HG03135 (cell line): ENCODE measurements around the gene ENAH.
"Not testable (repeated sequence)": the region's sequence is repeated elsewhere in the genome, so short reads cannot be mapped to it uniquely, and the experiment has no call there.

Experiments
- ATAC-seq: cut with Tn5 transposase; IDR thresholded peaks from one replicate; pipeline ENCODE4 v1.9.1; 2021; ENCODE audit warnings: mild to moderate bottlenecking, moderate library complexity; ENCODE audit not compliant: unreplicated experiment

The ENAH gene

DNA sequence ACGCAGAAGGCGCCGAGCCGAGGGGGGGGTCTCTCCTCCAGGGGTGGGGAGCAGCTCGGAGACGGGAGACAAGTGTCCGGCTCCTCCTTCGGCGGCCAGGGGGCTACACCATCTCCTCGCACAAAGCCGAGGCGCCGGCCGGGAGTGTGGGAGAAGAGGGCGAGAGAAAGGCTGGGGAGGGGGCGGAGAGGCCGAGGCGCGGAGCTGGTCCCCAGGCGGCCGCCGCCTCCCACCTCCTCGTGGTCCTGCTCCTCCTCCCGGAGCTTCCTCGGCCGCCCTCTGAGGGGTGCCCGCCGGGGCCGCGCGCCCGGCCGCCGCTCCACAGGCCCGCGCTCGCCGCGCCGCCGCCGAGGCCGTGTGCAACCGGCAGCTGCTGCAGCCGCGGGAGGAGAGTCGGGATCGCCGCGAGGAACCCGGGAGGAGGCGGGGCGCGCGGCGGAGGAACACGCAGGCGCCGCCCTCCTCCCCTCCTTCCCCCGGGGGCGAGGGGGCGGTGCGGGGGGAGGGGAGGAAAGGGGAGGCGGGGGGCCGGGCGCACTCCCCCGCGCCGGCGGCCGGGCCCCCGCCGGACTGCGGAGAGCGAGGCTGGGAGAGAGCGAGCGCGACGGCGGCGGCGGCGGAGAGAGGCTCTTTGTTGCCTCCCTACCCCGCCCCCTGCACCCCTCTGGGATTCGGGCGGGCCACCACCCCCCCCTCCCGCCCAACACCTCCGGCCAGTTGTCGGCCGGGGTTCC, at the start of gene ENAH:
ENAH (minus strand) TSS at position 395 of the 734 bp plus-strand sequence. CDS start 433 bp downstream, outside the sequence.
- ATAC-seq, result peak; percentile 68

DNA sequence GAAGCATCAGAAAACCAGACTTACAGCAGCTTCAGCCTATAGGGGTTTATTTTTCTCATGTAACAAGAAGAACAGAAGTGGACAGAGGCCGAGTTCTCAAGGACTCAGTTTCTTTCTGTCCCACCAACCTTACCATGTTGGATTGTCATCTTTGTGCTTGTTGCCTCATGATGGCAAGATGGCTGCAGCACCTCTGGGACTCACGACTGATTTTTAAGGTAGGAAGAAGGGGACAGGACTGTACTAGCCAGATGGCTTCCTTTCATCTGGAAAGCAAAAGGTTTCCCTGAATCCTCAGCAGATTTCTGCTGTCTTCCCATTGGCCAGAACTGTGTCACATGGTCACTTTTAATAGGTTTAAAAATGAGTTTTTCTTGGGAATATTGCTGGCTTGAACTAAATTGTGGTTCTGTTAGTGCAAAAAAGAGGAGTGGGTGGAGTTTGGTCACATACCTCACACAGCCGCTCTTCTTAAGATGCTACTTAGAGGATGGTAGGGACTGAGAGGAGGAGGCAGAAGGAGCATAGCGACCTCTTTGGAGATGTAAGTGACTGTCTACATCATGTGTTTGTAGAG, 48.1 kb upstream of the ENAH start:
- no peak for ATAC-seq

DNA sequence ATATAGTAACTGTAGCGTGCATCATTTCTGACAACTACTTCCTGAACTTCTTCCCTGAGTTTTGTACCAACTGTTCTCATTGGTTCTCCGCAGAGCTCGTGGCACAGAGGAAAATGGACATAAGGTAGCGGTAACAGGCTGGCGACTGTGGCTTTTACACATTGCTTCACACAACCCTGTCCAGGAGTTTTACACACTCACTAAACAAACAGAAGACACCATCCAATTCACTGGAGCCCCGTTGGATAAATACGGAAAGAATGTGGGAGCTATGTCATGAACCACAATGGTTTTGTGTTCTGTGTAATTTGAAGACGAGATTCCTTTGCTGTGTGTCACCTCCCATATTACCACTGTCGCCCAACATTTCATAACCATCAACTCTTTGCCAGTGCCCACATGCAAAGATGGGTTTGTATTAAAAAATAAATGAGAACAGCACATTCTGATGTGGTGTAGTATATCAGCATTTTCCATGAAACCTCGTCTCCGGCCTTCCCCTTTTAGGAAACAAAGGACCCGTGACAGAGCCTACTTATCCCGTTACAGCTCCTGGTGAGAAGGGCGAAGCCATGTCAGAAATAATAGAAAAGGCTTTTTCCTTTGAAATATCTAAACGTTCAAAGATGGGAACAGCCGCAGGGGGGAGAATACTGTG, 47.4 kb upstream of the ENAH start:
- no peak for ATAC-seq

GRCh38 chr1:225699336-225699735, 46.4 kb upstream of the ENAH start:
- no peak for ATAC-seq

DNA sequence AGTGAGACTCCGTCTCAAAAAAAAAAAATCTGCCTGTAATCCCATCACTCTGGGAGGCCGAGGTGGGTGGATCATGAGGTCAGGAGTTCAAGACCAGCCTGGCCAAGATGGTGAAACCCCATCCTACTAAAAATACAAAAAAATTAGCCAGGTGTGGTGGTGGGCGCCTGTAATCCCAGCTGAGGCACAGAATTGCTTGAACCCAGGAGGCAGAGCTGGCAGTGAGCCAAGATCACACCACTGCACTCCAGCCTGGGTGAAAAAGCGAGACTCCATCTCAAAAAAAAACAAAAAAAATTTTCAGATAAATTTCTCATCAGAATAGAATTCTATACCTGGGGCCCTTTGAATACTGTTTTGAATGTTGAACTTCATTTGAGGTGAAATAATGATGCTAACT, 45.3 kb upstream of the ENAH start:
- not testable (repeated sequence) for ATAC-seq

DNA sequence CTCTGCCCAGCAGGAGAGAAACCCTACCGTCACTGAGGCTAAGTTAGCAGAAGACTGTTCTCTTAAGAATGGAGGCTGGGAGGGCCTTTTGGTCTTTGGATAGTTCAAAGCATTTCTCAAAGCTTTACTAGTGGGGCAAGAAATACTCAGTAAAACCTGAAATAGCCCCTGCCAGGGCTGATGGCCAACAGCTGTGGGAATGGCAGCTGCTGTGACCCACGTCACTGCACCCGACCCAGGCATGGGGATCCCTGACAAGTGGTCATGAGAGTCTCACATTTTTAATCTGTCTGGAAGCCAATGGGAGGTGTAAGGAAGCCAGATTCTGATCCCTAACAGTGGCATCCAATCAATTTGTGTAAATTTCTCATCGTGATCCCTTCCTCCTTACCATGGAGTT, 44.5 kb upstream of the ENAH start:
- no peak for ATAC-seq

DNA sequence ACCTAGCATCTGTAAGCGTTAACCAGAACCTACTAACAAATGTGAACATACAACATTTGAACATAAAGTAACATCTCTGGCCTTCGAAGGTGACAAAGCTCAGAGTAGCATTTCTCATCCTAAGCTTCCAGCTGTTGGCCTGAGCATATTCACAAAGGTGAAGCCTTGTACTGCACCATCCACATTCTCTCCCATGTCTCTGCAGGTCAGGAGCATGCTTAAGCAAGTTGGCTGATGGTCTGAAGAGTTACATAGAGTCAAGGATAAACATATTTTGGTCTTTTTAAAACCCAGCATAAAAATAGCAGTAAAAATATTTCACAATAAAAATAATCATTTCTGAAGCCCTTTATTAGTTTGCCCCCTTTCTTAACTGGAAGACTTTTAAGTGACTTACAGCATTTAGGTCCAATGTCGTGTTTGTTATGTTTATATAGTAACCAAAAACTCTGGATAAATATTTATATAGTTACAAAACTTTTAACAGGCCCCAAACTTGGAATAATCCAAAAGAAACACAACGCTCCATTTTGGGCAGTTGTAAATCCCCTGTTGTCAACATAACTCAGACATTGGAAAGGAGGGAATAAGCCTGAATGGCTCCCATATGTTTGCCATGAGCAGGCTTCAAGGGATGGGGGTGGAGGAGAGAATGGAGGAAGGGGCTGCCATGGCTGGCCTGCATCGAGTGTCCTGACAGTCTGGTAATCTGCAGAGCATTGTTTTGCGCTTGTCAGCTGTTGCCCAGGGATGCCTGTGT, 42.8 kb upstream of the ENAH start:
- no peak for ATAC-seq

GRCh38 chr1:225694151-225694603, 41.3 kb upstream of the ENAH start:
- ATAC-seq, result no peak

DNA sequence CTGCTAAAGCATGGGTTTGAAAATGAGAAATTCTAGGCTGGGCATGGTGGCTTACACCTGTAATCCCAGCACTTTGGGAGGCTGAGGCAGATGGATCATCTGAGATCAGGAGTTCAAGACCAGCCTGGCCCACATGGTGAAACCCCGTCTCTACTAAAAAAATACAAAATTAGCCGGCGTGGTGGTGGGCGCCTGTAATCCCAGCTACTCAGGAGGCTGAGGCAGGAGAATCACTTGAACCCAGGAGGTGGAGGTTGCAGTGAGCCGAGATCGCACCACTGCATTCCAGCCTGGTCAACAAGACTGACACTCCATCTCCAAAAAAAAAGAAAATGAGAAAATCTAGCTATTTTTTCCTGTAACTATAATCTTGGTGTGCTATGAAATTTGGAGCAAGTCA, 40.8 kb upstream of the ENAH start:
- ATAC-seq, result not testable (repeated sequence)

GRCh38 chr1:225693085-225693696, 40.3 kb upstream of the ENAH start:
- no peak for ATAC-seq

- no peak for ATAC-seq
Measured at GRCh38 chr1:225692517-225692879, 39.6 kb upstream of the ENAH start.

- ATAC-seq, result no peak
Measured at GRCh38 chr1:225691861-225692516, 39.1 kb upstream of the ENAH start.

DNA sequence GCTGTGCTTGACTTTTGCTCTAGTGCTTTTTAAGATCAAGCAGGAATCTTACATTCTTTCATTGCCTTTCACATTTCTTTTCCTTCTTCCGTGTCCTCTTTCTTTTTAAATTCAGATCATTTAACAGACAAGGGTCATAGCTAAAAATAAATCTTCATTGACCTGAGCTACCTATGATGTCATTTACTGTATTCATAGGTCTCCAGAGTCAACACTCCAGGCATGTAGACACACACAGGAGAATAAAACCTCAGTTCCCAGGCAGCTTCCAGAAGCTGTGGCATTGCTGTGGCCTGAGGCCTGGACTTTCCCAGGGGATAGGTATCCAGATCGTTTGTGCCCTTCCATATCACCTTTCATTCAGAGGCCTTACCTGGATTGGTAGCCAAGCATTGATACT, 38.5 kb upstream of the ENAH start:
- no peak for ATAC-seq

- no peak for ATAC-seq
Measured at GRCh38 chr1:225689882-225690459, 37.0 kb upstream of the ENAH start.

DNA sequence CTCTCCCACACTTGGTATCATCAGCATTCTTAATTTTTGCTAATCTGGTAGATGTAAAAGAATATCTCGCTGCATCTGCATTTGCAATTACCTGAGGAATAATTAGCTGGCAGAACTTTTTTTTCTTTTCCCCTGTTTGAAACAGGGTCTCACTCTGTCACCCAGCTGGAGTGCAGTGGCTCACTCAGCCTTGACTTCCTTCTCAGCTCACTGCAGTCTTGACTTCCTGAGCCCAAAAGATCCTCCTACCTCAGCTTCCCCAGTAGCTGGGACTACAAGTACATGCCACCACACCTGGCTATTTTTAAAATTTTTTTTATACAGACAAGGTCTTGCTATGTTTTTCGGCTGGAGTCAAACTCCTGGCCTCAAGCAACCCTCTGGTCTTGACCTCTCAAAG, 35.4 kb upstream of the ENAH start:
- ATAC-seq, result no peak

GRCh38 chr1:225685476-225686176, 32.7 kb upstream of the ENAH start:
- ATAC-seq, result no peak

DNA sequence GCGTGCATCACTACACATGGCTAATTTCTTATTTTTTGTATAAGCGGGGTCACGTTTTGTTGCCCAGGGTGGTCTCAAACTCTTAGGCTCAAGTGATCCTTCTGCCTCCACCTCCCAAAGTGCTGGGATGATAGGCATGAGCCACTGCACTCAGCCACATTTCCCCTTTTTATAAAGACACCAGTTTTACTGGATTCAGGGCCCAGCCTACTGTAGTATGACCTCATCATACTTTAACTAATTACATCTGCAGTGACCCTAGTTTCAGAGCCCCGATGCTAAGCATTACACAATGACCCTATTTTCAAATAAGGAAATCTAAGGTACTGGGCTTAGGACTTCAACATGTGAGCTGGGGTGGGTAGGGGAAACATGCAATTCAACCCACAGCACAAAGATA, 31.8 kb upstream of the ENAH start:
- ATAC-seq, result no peak

DNA sequence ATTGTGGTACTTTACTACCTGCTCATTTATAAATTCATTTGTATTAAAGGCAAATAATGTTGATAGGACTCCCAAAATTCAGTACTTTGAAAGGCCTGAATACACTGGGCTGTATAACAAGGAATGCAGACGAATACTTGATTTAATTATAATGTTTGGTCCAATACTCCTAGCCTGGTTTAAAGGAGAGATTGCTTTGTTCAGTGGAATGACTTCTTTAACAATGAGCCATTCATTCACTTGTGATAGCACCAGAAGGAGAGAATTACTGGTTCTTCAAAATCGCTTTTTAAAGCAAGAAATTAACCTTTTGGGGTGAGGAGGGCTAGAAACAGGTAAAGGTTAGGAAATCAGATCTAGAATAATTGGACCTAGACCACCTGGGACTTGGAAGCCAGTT, 28.3 kb upstream of the ENAH start:
- ATAC-seq, result no peak

- no peak for ATAC-seq
Measured at GRCh38 chr1:225678545-225678944, 25.6 kb upstream of the ENAH start.
